ENCODE data around the gene DNAJC11.

GRCh38 chr1:6592441-6592840 is 109.2 kb downstream of the DNAJC11 start:
- TF ChIP-seq CTCF (IDR thresholded peaks at IDR 0.05; ENCODE audit: low read length) = no peak
- TF ChIP-seq EZH2 (optimal IDR thresholded peaks at IDR 0.05; ENCODE audit: low read depth, low read length) = no peak
- no peak for TF ChIP-seq EZH2phosphoT487 (IDR thresholded peaks at IDR 0.05; ENCODE audit: low read length)

All from MM.1S (cell line).